ENCODE measurements around the gene BAHD1. TPM values are rescaled to one million over a fixed set of nuclear protein-coding genes. Genes with fewer than 3 reads are reported as not detected.

Gene BAHD1
- total and polyA plus RNA-seq, 2 donors (not counting 3 experiments of a cell fraction or from before 2014, with no cell fraction given): 6.3 to 19.1 TPM

DNA sequence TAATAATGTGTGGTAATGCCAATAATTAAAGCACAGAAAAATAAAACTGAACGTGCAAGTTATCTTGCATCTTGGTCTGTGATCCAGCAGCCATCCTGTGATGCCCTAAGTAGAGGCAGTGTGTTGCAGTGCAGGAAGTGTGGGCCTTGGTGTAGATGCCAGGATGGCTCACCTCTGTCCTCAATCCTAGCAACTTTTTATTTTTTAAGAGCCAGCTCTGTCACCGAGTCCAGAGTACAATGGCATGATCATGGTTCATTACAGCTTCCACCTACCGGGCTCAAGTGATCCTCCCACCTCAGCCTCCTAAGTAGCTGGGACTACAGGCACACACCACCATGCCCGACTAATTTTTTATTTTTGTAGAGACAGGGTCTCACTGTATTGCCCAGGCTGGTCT is 7.6 kb downstream of the BAHD1 start:
- no peaks in the 10 kb centered on the region for H3K27me3 ChIP-seq (ENCODE audit: control insufficient read depth in 2 of 2, insufficient read depth in 2 of 2, low read length in 2 of 2)
- H3K79me2 ChIP-seq (ENCODE audit: control insufficient read depth, insufficient read depth, low read length): peaks cover 28% of the 10 kb centered on the region
- DNase-seq (ENCODE audit: low read depth, low spot score) (no peak), FAIRE-seq (no peak)
- ChIA-PET CTCF (no interaction called here), POLR2A (no interaction called here)
- intact Hi-C loops (cut with micrococcal nuclease) (no loop called here), dilution Hi-C loops (cut with MboI; ENCODE audit: extremely low pct_ligation_motif_present, low sequenced_read_pairs) (no loop called here)
- TF ChIP-seq POLR2AphosphoS5 (IDR thresholded peaks at IDR 0.05; ENCODE audit: insufficient read depth, low read depth, low read length) (no peak), GATA2 (IDR thresholded peaks at IDR 0.05; ENCODE audit: insufficient read depth, insufficient read length, low read depth, low read length) (no peak), EZH2 (IDR thresholded peaks at IDR 0.05; ENCODE audit: borderline replicate concordance, low read depth, low read length, severe bottlenecking) (no peak), MYC (IDR thresholded peaks at IDR 0.05; ENCODE audit: low read depth, low read length) (no peak), FOS (IDR thresholded peaks at IDR 0.05; ENCODE audit: borderline replicate concordance, insufficient read depth, low read length) (no peak), JUN (IDR thresholded peaks at IDR 0.05; ENCODE audit: borderline replicate concordance, insufficient read depth, insufficient read length, low read depth) (no peak), MAX (IDR thresholded peaks at IDR 0.05; ENCODE audit: insufficient read depth, insufficient read length) (no peak)
- H4K20me1 ChIP-seq (replicated peaks; ENCODE audit: control insufficient read depth, extremely low read depth, insufficient read depth, low read length): no peaks in the 10 kb centered on the region
- no peak overlapping the region for H2AFZ ChIP-seq (ENCODE audit: low read depth, low read length)
- H3K9me3 ChIP-seq (replicated peaks; ENCODE audit: control insufficient read depth, insufficient read depth, low read length): no peaks in the 10 kb centered on the region
- H3K4me2 ChIP-seq (ENCODE audit: insufficient read depth, low read length): no peak overlapping the region
- no peak overlapping the region for H3K9ac ChIP-seq (replicated peaks; ENCODE audit: extremely low read depth, insufficient read depth, low read length)
- BruUV-seq (replicated peaks): no TSS peak
- no peak overlapping the region for H3K4me3 ChIP-seq (replicated peaks in 1 of 3; ENCODE audit: insufficient read depth in 1 of 3, low read depth in 1 of 3, low read length in 3 of 3)
- H3K9me1 ChIP-seq (replicated peaks; ENCODE audit: control insufficient read depth, extremely low read depth, insufficient read depth, low read length): no peaks in the 10 kb centered on the region
- no peak overlapping the region for H3K27ac ChIP-seq (ENCODE audit: insufficient read depth, low read depth, low read length)
- no peaks in the 10 kb centered on the region for H3K4me1 ChIP-seq (ENCODE audit: control insufficient read depth, extremely low read depth, insufficient read depth, low read length)
- H3K36me3 ChIP-seq (ENCODE audit: control insufficient read depth in 2 of 2, extremely low read depth in 1 of 2, insufficient read depth in 2 of 2, low read length in 2 of 2): no peaks in the 10 kb centered on the region

- Histone ChIP-seq H3K9ac (replicated peaks; ENCODE audit: extremely low read depth, insufficient read depth, low read length) (no peak overlapping the region), H3K36me3 (ENCODE audit: control insufficient read depth in 2 of 2, extremely low read depth in 1 of 2, insufficient read depth in 2 of 2, low read length in 2 of 2) (no peaks in the 10 kb centered on the region), H3K79me2 (ENCODE audit: control insufficient read depth, insufficient read depth, low read length) (peaks cover 20% of the 10 kb centered on the region), H3K9me1 (replicated peaks; ENCODE audit: control insufficient read depth, extremely low read depth, insufficient read depth, low read length) (no peaks in the 10 kb centered on the region), H3K27me3 (ENCODE audit: control insufficient read depth in 2 of 2, insufficient read depth in 2 of 2, low read length in 2 of 2) (no peaks in the 10 kb centered on the region), H4K20me1 (replicated peaks; ENCODE audit: control insufficient read depth, extremely low read depth, insufficient read depth, low read length) (no peaks in the 10 kb centered on the region), H3K4me2 (ENCODE audit: insufficient read depth, low read length) (no peak overlapping the region), H3K4me1 (ENCODE audit: control insufficient read depth, extremely low read depth, insufficient read depth, low read length) (no peaks in the 10 kb centered on the region), H3K4me3 (replicated peaks in 1 of 3; ENCODE audit: insufficient read depth in 1 of 3, low read depth in 1 of 3, low read length in 3 of 3) (no peak overlapping the region), H3K27ac (ENCODE audit: insufficient read depth, low read depth, low read length) (no peak overlapping the region), H3K9me3 (replicated peaks; ENCODE audit: control insufficient read depth, insufficient read depth, low read length) (no peaks in the 10 kb centered on the region), H2AFZ (ENCODE audit: low read depth, low read length) (no peak overlapping the region)
- intact Hi-C loops (cut with micrococcal nuclease): no loop called here
- DNase-seq (ENCODE audit: low read depth, low spot score) (no peak), FAIRE-seq (peak; percentile 15)
- ChIA-PET POLR2A (no interaction called here), CTCF (no interaction called here)
- BruUV-seq (replicated peaks): no TSS peak
- dilution Hi-C loops (cut with MboI; ENCODE audit: extremely low pct_ligation_motif_present, low sequenced_read_pairs): no loop called here
- no peak for TF ChIP-seq POLR2A (IDR thresholded peaks at IDR 0.05; ENCODE audit: low read depth, low read length)
- TF ChIP-seq, protein P1, sequence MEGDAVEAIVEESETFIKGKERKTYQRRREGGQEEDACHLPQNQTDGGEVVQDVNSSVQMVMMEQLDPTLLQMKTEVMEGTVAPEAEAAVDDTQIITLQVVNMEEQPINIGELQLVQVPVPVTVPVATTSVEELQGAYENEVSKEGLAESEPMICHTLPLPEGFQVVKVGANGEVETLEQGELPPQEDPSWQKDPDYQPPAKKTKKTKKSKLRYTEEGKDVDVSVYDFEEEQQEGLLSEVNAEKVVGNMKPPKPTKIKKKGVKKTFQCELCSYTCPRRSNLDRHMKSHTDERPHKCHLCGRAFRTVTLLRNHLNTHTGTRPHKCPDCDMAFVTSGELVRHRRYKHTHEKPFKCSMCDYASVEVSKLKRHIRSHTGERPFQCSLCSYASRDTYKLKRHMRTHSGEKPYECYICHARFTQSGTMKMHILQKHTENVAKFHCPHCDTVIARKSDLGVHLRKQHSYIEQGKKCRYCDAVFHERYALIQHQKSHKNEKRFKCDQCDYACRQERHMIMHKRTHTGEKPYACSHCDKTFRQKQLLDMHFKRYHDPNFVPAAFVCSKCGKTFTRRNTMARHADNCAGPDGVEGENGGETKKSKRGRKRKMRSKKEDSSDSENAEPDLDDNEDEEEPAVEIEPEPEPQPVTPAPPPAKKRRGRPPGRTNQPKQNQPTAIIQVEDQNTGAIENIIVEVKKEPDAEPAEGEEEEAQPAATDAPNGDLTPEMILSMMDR (IDR thresholded peaks at IDR 0.05; ENCODE audit: extremely low read depth in 1 of 2, insufficient read depth in 1 of 2, low read depth in 1 of 2, low read length in 2 of 2): no peak
Measured at GRCh38 chr15:40449275-40449674, 8.5 kb downstream of the BAHD1 start.
